Keratinocyte (primary cell): Measurements from ENCODE around the gene RAB29.

Source experiments
- EZH2 ChIP-seq: IDR thresholded peaks from one replicate; pipeline ENCODE4 v1.6.1; 2012; ENCODE audit warnings: inconsistent platforms, mild to moderate bottlenecking, low read length, moderate library complexity
- TF ChIP-seq, protein P1 (sequence below), 3 experiments: IDR thresholded peaks in 1 of 3; conservative IDR thresholded peaks in 1 of 3; optimal IDR thresholded peaks in 1 of 3; 2 replicates in 2 of 3; 3 replicates in 1 of 3; pipeline versions ENCODE3 to v1.5.1; 2011; ENCODE audit warnings: low read length in 3 of 3, mild to moderate bottlenecking in 3 of 3, moderate library complexity in 2 of 3, control low read depth in 1 of 3, inconsistent platforms in 1 of 3; ENCODE audit not compliant: insufficient read depth in 2 of 3; ENCODE audit errors: extremely low read depth in 1 of 3

DNA sequence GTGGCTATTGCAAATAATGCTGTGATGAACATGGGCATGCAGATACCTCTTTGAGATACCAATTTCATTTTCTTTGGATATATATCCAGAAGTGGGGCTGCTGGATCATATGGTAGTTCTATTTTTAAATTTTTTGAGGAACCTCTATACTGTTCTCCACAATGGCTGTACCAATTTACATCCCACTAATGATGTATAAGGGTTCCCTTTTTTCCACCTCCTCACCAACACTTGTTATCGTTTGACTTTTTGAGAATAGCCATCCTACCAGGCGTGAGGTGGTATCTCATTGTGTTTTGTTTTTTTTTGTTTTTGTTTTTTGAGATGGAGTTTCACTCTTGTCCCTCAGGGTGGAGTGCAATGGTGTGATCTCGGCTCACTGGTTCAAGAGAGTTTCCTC lies 18.7 kb downstream of the RAB29 start:
- TF ChIP-seq, protein P1, sequence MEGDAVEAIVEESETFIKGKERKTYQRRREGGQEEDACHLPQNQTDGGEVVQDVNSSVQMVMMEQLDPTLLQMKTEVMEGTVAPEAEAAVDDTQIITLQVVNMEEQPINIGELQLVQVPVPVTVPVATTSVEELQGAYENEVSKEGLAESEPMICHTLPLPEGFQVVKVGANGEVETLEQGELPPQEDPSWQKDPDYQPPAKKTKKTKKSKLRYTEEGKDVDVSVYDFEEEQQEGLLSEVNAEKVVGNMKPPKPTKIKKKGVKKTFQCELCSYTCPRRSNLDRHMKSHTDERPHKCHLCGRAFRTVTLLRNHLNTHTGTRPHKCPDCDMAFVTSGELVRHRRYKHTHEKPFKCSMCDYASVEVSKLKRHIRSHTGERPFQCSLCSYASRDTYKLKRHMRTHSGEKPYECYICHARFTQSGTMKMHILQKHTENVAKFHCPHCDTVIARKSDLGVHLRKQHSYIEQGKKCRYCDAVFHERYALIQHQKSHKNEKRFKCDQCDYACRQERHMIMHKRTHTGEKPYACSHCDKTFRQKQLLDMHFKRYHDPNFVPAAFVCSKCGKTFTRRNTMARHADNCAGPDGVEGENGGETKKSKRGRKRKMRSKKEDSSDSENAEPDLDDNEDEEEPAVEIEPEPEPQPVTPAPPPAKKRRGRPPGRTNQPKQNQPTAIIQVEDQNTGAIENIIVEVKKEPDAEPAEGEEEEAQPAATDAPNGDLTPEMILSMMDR (optimal IDR thresholded peaks at IDR 0.05 in 1 of 3, IDR thresholded peaks at IDR 0.05 in 1 of 3, conservative IDR thresholded peaks at IDR 0.05 in 1 of 3; ENCODE audit: extremely low read depth in 1 of 3, insufficient read depth in 2 of 3, low read length in 3 of 3), result no peak
- TF ChIP-seq EZH2, result no peak
